H1 (cell line): ENCODE measurements around the gene SERINC1. TPM values are rescaled to one million over a fixed set of nuclear protein-coding genes. Genes with fewer than 3 reads are reported as not detected.

Experiments used
- CTCF ChIA-PET: fragments of 300-600 bp; sonication (Branson Sonifier 250); formaldehyde crosslinking; loops from one replicate; lab custom pipeline; 2021; ENCODE audit not compliant: partially characterized antibody; lab: Charles Lee
- POLR2A ChIA-PET: fragments of 300-600 bp; sonication (Branson Sonifier 250); formaldehyde crosslinking; loops from one replicate; lab custom pipeline; 2021; ENCODE audit warnings: inconsistent platforms; ENCODE audit not compliant: partially characterized antibody; lab: Charles Lee
- DNase-seq, 2 experiments: peaks; one replicate each; pipeline versions ENCODE4 v3.0.0 to v3.0.0-alpha.2; 2010 to 2022; ENCODE audit warnings: low spot score in 2 of 2, low read depth in 1 of 2, mixed read lengths in 1 of 2
- FAIRE-seq: peaks from 2 replicates; lab custom pipeline; 2011; peaks lifted over from hg19 to GRCh38; lab: Jason Lieb, UNC
- H2AFZ ChIP-seq: 2 replicates; pipeline ENCODE4 v1.8.1; 2012; ENCODE audit warnings: low read length, inconsistent platforms
- H2AK5ac ChIP-seq: 2 replicates; pipeline ENCODE4 v1.6.1; 2013; ENCODE audit warnings: low read depth, low read length
- H2BK120ac ChIP-seq: replicated peaks from 2 replicates; pipeline ENCODE3; 2013; ENCODE audit warnings: low read depth, low read length, inconsistent platforms
- H2BK12ac ChIP-seq: 2 replicates; pipeline ENCODE4 v1.6.1; 2013; ENCODE audit warnings: low read depth, low read length
- H2BK15ac ChIP-seq: 2 replicates; pipeline ENCODE4 v1.6.1; 2013; ENCODE audit warnings: low read length
- H2BK20ac ChIP-seq: 2 replicates; pipeline ENCODE4 v1.6.1; 2013; ENCODE audit warnings: low read length
- H2BK5ac ChIP-seq: 2 replicates; pipeline ENCODE4 v1.6.1; 2013; ENCODE audit warnings: low read depth, low read length
- H3K14ac ChIP-seq: 2 replicates; pipeline ENCODE4 v1.6.1; 2013; ENCODE audit warnings: inconsistent platforms; ENCODE audit not compliant: insufficient read length
- H3K18ac ChIP-seq: 2 replicates; pipeline ENCODE4 v1.6.1; 2013; ENCODE audit warnings: low read length; ENCODE audit errors: extremely low read depth
- H3K23ac ChIP-seq: 2 replicates; pipeline ENCODE4 v1.6.1; 2013; ENCODE audit warnings: inconsistent platforms; ENCODE audit not compliant: insufficient read length
- H3K23me2 ChIP-seq: 2 replicates; pipeline ENCODE4 v1.6.1; 2013; ENCODE audit warnings: low read depth, low read length
- H3K27ac ChIP-seq: 2 replicates; pipeline ENCODE4 v1.6.1; 2011; ENCODE audit warnings: low read depth, low read length, inconsistent platforms
- H3K27me3 ChIP-seq, 4 experiments: replicated peaks in 1 of 4; 1 replicate in 1 of 4; 2 replicates in 3 of 4; pipeline versions ENCODE4 v1.6.1 to v1.8.1; 2011 to 2013; ENCODE audit warnings: low read length in 3 of 4, mild to moderate bottlenecking in 3 of 4, inconsistent platforms in 2 of 4, mixed read lengths in 2 of 4, moderate library complexity in 1 of 4; ENCODE audit not compliant: control insufficient read depth in 3 of 4, insufficient read depth in 3 of 4; ENCODE audit errors: extremely low read depth in 1 of 4
- H3K36me3 ChIP-seq, 4 experiments: 2 replicates each; pipeline versions ENCODE4 v1.6.1 to v1.8.1; 2011 to 2013; ENCODE audit warnings: mild to moderate bottlenecking in 4 of 4, low read length in 3 of 4, moderate library complexity in 2 of 4, control low read depth in 1 of 4, inconsistent platforms in 1 of 4; ENCODE audit not compliant: insufficient read depth in 4 of 4, control insufficient read depth in 2 of 4
- H3K4ac ChIP-seq: replicated peaks from 2 replicates; pipeline ENCODE3; 2013; ENCODE audit warnings: low read length, low read depth, mixed read lengths, inconsistent platforms; ENCODE audit not compliant: insufficient read length
- H3K4me1 ChIP-seq, 4 experiments: replicated peaks in 1 of 4; 1 replicate in 1 of 4; 2 replicates in 3 of 4; pipeline versions ENCODE4 v1.6.1 to v1.8.1; 2011 to 2013; ENCODE audit warnings: low read length in 3 of 4, inconsistent platforms in 2 of 4, mixed read lengths in 1 of 4; ENCODE audit not compliant: insufficient read depth in 4 of 4, control insufficient read depth in 3 of 4
- H3K4me2 ChIP-seq, 2 experiments: 2 replicates each; pipeline versions ENCODE4 v1.6.1 to v1.8.1; 2011 to 2013; ENCODE audit warnings: low read depth in 2 of 2, low read length in 2 of 2, control low read depth in 1 of 2, inconsistent platforms in 1 of 2, mild to moderate bottlenecking in 1 of 2; ENCODE audit not compliant: insufficient read depth in 1 of 2
- H3K4me3 ChIP-seq, 4 experiments: fragments of 200-600, 300-600 bp in 1 of 4; sonication (generic), shearing (Covaris generic), sonication (Bioruptor Twin) in 1 of 4; 2 replicates each; pipeline versions ENCODE4 v1.5.1 to v1.8.1; 2011 to 2016; ENCODE audit warnings: low read length in 4 of 4, low read depth in 3 of 4, control low read depth in 2 of 4, inconsistent platforms in 2 of 4, mild to moderate bottlenecking in 2 of 4, mixed read lengths in 1 of 4, moderate library complexity in 1 of 4; ENCODE audit not compliant: insufficient read depth in 2 of 4; ENCODE audit errors: extremely low read depth in 1 of 4
- H3K56ac ChIP-seq: replicated peaks from 2 replicates; pipeline ENCODE3; 2013; ENCODE audit warnings: low read depth, mild to moderate bottlenecking, mixed read lengths, low read length, inconsistent platforms; ENCODE audit not compliant: insufficient read length
- H3K79me1 ChIP-seq: 2 replicates; pipeline ENCODE4 v1.6.1; 2013; ENCODE audit warnings: low read depth, low read length, control low read depth
- H3K79me2 ChIP-seq, 2 experiments: 2 replicates each; pipeline versions ENCODE4 v1.6.1 to v1.8.1; 2012 to 2013; ENCODE audit warnings: low read length in 2 of 2, mild to moderate bottlenecking in 2 of 2, inconsistent platforms in 1 of 2; ENCODE audit not compliant: insufficient read depth in 2 of 2, control insufficient read depth in 1 of 2
- H3K9ac ChIP-seq, 4 experiments: replicated peaks in 1 of 4; 1 replicate in 1 of 4; 2 replicates in 3 of 4; pipeline versions ENCODE4 v1.6.1 to v1.8.1; 2011 to 2013; ENCODE audit warnings: low read depth in 3 of 4, low read length in 3 of 4, control low read depth in 2 of 4, mild to moderate bottlenecking in 2 of 4, moderate library complexity in 2 of 4, inconsistent platforms in 1 of 4; ENCODE audit errors: extremely low read depth in 1 of 4
- H3K9me3 ChIP-seq, 2 experiments: 2 replicates each; pipeline versions ENCODE4 v1.6.1 to v1.8.1; 2012 to 2013; ENCODE audit warnings: mild to moderate bottlenecking in 2 of 2, moderate library complexity in 2 of 2, control low read depth in 1 of 2, inconsistent platforms in 1 of 2, low read depth in 1 of 2, low read length in 1 of 2, mixed read lengths in 1 of 2; ENCODE audit not compliant: insufficient read depth in 2 of 2
- H4K20me1 ChIP-seq, 2 experiments: replicated peaks in 1 of 2; 2 replicates each; pipeline versions ENCODE3 to v1.8.1; 2011 to 2013; ENCODE audit warnings: inconsistent platforms in 2 of 2, low read length in 2 of 2, mild to moderate bottlenecking in 1 of 2; ENCODE audit not compliant: insufficient read depth in 2 of 2, control insufficient read depth in 1 of 2
- H4K5ac ChIP-seq: 2 replicates; pipeline ENCODE4 v1.6.1; 2013; ENCODE audit warnings: low read length, low read depth, mixed read lengths, inconsistent platforms; ENCODE audit not compliant: insufficient read length
- H4K8ac ChIP-seq: 2 replicates; pipeline ENCODE4 v1.8.0; 2013; ENCODE audit warnings: mild to moderate bottlenecking, moderate library complexity, low read length, inconsistent platforms; ENCODE audit not compliant: insufficient read depth; ENCODE audit errors: extremely low read depth
- H4K91ac ChIP-seq: replicated peaks from 2 replicates; pipeline ENCODE3; 2013; ENCODE audit warnings: low read length, mixed read lengths, inconsistent platforms; ENCODE audit not compliant: insufficient read length
- BRCA1 ChIP-seq: IDR thresholded peaks from 2 replicates; pipeline ENCODE4 v1.6.1; 2012; ENCODE audit warnings: low read depth, low read length, improper control_type of control experiment
- CHD1 ChIP-seq: IDR thresholded peaks from 2 replicates; pipeline ENCODE4 v1.6.1; 2012; ENCODE audit warnings: low read depth, low read length, improper control_type of control experiment
- EGR1 ChIP-seq: IDR thresholded peaks from 2 replicates; pipeline ENCODE4 v1.6.1; 2011; ENCODE audit warnings: low read depth, low read length, borderline replicate concordance
- EZH2 ChIP-seq: fragments of 200-600 bp; sonication (generic); IDR thresholded peaks from 2 replicates; pipeline ENCODE4 v1.7.1; 2012; ENCODE audit warnings: low read depth, mild to moderate bottlenecking, moderate library complexity, low read length, inconsistent platforms; ENCODE audit not compliant: severe bottlenecking
- FOSL1 ChIP-seq: IDR thresholded peaks from 2 replicates; pipeline ENCODE4 v1.6.1; 2011; ENCODE audit warnings: mild to moderate bottlenecking, low read depth, low read length, moderate library complexity; ENCODE audit not compliant: insufficient read depth
- JUND ChIP-seq: IDR thresholded peaks from 2 replicates; pipeline ENCODE4 v1.6.1; 2011; ENCODE audit warnings: mild to moderate bottlenecking, improper control_type of control experiment, low read length
- KDM4A ChIP-seq: IDR thresholded peaks from one replicate; pipeline ENCODE4 v1.7.1; 2012; ENCODE audit warnings: low read depth, mild to moderate bottlenecking, moderate library complexity, low read length, inconsistent platforms; ENCODE audit not compliant: severe bottlenecking
- SP2 ChIP-seq: IDR thresholded peaks from 2 replicates; pipeline ENCODE4 v1.6.1; 2012; ENCODE audit warnings: mild to moderate bottlenecking, low read length, inconsistent platforms
- SP4 ChIP-seq: IDR thresholded peaks from 2 replicates; pipeline ENCODE4 v1.6.1; 2012; ENCODE audit warnings: low read length, inconsistent platforms
- TBP ChIP-seq: IDR thresholded peaks from 2 replicates; pipeline ENCODE4 v1.6.1; 2011; ENCODE audit warnings: low read depth, low read length, improper control_type of control experiment
- WGBS, 2 experiments: shearing (Covaris generic) in 1 of 2; methylation state at CpG; one replicate each; pipeline versions ENCODE4 v1.1.6 to v1.1.7; 2013 to 2015; ENCODE audit warnings: low lambda C conversion rate in 2 of 2, mixed read lengths in 2 of 2, inconsistent platforms in 1 of 2, low coverage in 1 of 2, missing lambda C conversion rate in 1 of 2; ENCODE audit not compliant: insufficient replicate concordance in 2 of 2, insufficient coverage in 1 of 2, insufficient read length in 1 of 2; ENCODE audit errors: extremely low coverage in 1 of 2, missing lambda C conversion rate in 1 of 2; 5-methylcytosine and 5-hydroxymethylcytosine counted together
- polyA plus RNA-seq, 7 experiments: library from polyadenylated mRNA; depleted of rRNA in 3 of 7; stranded (reverse) in 5 of 7; unstranded in 2 of 7; fragments of >200 nt in 5 of 7; fragments of 200-250 nt in 2 of 7; gene quantifications; 1 replicate in 5 of 7; 2 replicates in 1 of 7; 4 replicates in 1 of 7; pipeline versions ENCODE4 v1.2.1 to v1.2.3, GENCODE V29; 2011 to 2013; ENCODE audit warnings: missing spikeins in 2 of 7, mixed read lengths in 2 of 7
- total RNA-seq: library from RNA; stranded (reverse); fragmentation: NEBNext Ultra II Directional; extraction: Animal tissue kit (Norgen Biotek cat#: 25700); gene quantifications from 2 replicates; pipeline ENCODE4 v1.2.1, GENCODE V29; 2021

Gene SERINC1
- total and polyA plus RNA-seq, 2 of the 8 experiments (the other 6 are each of a cell fraction or from before 2014, with no cell fraction given) = 15.4 to 38.6 TPM

DNA sequence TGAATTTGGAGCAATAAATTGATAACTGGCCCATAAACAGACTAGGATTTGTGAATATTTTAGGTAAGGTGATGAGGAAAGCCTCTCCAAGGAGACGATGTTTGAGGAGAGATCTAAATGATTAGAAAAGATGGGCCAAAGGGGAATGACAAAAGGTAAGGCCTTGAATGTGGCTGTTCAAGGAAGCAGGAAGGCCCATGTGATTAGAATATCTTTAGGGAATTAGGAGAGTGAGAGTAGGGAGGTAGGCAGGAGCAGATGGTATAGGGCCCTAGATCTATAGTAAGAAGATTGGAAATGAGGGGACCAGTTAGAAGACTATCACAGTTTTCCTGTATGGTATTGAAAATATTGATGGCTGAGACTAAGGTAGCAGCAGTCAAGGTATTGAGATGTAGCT lies 65.4 kb downstream of the SERINC1 start:
- Histone ChIP-seq H4K91ac (no peak overlapping the region), H3K23me2 (no peaks in the 10 kb centered on the region), H3K9me3 (no peaks in the 10 kb centered on the region), H2BK15ac (no peak overlapping the region), H3K56ac (no peak overlapping the region), H3K4me1 (no peaks in the 10 kb centered on the region; a peak in 2 of 7 replicates), H2BK12ac (no peak overlapping the region), H2BK20ac (no peak overlapping the region), H3K36me3 (no peaks in the 10 kb centered on the region), H3K14ac (no peak overlapping the region), H2AFZ (no peak overlapping the region), H2BK120ac (no peak overlapping the region), H3K9ac (no peak overlapping the region), H4K20me1 (peaks cover 5 to 9% of the 10 kb centered on the region in 2 experiments), H3K27me3 (no peaks in the 10 kb centered on the region), H3K4me3 (peak overlapping the region in 1 of 4 experiments; percentile 20; a peak in 1 of 8 replicates), H3K4me2 (no peak overlapping the region; a peak in 1 of 4 replicates), H4K8ac (no peak overlapping the region), H3K18ac (no peak overlapping the region), H3K79me2 (peaks cover 0 to 98% of the 10 kb centered on the region in 2 experiments; a peak in 3 of 4 replicates), H2AK5ac (no peak overlapping the region), H2BK5ac (no peak overlapping the region), H3K23ac (no peak overlapping the region), H3K27ac (no peak overlapping the region), H3K79me1 (peaks cover 3% of the 10 kb centered on the region), H4K5ac (no peak overlapping the region), H3K4ac (no peak overlapping the region)
- ChIA-PET POLR2A (no interaction called here), CTCF (interaction anchor here (1.2 to 1.5 kb wide), 3 partner anchors 8 to 86 kb away, joined by 5 to 8 read pairs (median 5); no protein-coding TSS in a partner anchor)
- TF ChIP-seq TBP (no peak), CHD1 (no peak), FOSL1 (no peak), EGR1 (no peak), SP4 (no peak), SP2 (no peak), JUND (no peak), BRCA1 (no peak), EZH2 (no peak), KDM4A (no peak)
- WGBS, 2 experiments = 76% methylated on average over 1 of the region's 1 CpG; no CpG with 5 or more reads in 1 of the 2 experiments
- FAIRE-seq (no peak), DNase-seq (no peak)
